Pons (tissue), 1 donor: ENCODE measurements around the gene UNCX.

Experiments
- DNase-seq: peaks from one replicate; pipeline ENCODE4 v3.0.0-alpha.2; 2016; ENCODE audit warnings: low spot score

UNCX gene

DNA sequence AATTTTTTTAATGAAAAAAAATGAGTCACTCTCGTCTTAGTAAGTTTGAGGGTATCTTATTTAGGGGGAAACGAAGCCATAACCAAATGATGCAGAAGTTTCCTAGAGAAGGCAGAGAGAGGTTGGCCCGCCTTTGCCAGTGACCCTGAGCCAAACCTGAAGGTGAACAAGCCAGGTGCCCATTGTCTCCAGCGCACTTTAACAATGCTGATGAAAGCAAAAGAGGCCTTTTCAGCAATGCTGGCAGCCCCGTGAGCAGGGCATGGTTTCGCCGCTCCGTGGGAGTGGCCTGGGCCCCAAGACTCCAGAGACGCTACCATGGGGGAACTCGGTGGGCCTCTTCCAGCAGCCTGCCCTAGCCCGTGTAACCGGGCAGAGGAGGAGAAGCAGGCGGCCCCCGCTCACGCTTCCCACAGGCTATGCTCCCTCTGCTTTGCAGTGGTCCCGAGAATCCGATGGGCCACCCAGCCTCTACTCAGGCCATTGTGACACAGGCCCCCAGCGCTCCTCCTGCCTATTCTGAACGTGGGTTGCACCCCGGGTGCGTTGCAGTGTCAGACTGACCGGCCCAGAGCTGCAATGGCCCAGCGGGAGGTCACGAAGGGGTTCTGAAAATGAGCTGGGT, 14.0 kb upstream of the UNCX start:
- no peak for DNase-seq

DNA sequence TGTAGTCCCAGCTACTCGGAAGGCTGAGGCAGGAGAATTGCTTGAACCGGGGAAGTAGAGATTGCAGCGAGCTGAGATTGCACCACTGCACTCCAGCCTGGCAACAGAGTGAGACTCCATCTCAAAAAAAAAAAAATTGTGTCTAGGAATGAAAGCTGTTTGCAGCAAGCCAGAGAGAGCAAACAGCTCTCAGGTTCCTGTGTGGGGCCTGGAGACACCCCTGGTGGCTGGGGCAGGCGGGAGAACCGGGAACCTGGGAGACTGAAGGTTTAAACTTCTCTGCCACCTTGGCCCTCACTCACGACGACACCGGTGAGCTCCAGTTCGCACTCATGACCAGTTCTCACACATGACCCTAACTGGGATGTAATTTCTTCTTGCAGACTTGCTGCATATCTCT, 13.2 kb upstream of the UNCX start:
- no peak for DNase-seq

DNA sequence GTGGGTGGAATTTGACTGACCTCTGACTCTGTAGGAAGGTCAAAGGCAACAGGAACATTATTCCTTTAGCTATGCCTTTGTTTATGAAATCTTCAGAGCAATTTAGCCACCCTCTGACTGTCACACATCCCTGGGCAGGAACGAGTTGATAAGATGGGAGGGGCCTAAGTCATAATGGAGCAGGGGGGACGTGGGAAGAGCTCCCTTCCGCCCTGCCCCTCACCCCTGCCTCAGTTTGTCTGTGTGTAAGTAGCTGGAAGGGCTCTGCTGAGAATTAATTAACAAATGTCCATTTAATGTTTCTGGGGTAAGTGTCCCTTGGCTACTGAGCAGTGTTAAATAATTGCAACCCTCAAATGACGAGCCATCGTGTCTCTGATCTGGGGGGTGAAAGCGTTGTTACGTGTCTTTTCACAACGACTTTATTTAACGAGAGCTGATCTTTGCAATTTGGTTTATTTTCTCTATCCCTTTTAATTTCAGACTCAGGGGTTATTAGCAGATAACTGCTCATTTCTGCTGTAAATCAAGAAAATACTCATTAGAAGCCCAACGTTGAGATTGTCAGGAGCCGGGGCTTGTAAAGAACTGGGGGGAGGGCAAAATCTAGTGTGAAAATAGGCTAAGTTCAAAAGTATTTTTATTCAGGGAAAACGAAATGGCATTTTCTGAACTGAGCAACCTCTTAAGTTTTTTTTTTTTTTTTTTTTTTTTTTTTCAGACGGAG, 12.5 kb upstream of the UNCX start:
- no peak for DNase-seq

DNA sequence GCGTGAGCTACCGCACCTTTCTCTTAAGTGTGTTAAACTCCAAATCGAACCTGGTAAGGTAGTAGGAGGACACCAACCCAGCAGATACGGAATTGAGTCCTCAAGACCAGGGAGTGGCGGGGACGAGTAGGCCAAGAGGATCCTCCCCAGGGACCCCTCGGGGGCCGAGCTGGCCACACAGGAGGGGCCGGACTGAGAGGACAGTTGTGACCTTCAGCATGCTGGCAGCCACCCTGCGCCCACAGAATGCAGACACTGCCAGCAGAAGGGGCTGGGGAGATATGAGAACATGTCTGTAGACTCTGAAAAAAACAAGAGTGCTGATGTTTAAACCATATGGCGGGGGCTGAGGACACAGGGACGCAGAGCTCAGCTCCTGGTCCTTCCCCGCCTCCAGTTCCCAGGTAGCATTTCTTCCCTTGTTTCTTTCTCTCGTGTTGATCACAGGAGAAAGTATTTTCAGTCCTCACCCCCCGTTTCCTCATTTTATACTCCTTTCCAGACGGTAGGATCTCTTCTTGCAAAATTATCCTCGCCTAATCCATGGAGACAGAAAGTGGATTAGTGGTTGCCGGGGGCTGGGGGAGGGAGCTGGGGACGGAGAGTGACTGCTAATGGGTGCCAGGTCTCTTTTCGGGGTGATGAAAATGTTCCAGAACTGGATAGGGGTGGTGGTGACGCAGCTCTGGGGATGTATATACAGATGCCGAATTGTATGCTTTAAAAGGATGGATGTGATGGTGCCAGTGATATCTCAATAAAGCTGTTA, 11.5 kb upstream of the UNCX start:
- no peak for DNase-seq

DNA sequence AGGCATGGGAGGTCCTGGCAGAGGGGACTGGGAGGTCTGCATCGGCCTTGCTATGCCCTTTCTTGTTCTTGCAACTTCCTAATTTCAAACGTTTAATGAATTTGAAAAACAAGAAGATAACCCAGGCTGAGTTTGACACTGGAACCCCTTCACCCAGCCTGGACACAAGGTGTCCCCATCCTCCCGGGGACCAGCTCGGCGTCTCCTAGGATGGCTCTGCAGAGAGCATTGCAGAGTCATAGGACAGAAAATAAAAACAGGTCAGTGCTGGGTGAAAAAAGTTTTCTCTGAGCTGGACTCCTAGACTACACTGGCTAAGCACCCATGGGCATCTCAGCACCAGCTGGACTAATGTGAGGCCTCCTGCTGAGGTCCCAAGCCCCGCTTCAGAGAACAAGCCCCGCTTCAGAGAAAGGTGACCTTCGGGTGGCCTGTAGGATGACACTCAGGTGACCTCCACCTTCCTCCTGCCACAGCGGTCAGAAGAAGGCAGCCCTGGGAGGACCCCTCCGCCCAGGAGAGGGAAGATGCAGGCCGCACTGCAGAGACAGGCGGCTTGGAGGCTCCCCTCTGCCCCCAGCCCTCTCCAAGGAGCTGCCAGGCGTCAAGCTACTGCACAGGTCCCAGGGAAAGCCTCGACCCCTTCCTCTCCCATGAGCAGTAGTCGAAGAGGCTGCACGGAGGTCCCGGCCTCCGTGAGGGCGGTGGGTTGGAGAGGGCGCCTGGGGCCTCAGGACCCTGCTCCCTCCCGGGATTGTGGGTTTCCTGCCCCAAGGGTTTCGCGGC, 9.3 kb upstream of the UNCX start:
- no peak for DNase-seq

DNA sequence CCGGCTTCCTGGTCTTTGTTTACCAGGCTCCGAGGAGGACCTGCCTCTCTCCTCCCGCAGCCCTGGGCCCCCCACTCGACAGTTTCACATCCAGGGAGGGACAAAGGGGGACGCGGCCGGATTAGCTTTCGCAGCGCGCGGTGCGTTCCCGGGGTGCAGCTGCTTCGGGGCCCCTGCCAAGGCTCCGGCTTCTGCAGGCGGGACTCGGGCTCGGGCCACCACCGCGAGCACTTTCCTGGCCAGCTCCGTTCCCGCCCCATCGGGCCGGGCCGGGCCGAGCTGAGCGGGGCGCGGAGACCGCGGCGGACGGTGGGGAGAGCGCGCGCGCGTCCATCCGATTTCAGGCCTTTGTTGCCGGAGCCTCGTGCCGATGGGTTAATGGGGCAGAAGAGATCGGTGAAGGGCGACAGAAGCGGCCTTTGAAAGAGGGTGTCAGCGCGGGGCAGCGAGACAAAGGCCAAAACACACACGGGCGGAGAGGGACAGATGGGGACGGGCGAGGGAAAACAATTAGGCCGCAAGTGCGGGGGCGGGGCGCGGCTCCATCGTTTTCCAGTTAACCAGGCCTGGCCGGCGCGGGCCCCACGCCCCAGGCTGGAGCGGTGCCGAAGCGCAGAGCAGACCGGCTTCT, 8.5 kb upstream of the UNCX start:
- no peak for DNase-seq

DNA sequence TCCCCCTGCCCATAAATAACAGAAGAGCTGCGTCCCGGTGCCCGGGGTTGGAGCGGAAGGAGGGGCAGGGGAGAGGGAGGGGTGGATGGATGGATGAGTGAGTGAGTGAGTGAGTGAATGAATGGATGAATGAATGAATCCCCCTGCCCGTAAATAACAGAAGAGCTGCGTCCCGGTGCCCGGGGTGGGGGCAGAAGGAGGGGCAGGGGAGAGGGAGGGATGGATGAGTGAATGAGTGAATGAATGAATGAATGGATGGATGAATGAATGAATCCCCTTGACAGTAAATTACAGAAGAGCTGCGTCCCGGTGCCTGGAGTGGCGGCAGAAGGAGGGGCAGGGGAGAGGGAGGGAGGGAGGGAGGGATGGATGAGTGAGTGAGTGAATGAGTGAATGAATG, 7.6 kb upstream of the UNCX start:
- DNase-seq = no peak

DNA sequence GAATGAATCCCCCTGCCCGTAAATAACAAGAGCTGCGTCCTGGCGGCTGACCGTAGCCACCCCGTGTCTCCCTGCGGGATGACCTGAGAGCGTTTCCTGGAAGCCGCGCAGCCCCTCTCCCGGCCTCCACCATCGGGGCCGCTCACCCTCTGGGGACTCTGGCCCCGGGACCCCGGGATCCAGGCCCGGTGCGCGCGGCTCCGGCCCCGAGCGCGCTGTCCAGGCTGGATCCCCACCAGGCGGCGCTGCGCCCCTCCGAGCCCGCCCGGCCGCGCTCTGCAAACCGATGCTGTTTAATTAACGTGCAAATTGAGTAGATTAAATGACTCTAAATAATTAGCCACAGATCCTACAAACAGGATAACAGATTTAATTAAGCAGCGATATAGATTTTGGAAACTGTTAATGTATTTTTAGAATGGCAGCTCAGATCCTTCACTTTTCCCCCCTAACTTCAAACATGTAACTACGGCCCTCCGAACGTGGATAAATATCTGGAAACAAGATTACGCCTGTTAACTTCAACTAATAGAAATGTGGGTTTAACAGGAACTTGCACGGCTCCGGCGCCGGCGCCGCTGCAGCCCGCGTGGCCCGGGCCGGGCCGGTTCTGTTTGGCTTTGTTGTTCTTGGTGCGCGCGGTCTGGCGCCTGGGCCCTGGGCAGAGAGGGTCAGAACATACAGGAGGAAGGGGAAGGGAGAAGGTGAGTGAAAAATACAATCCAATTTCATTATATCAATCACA, 7.1 kb upstream of the UNCX start:
- DNase-seq = no peak

DNA sequence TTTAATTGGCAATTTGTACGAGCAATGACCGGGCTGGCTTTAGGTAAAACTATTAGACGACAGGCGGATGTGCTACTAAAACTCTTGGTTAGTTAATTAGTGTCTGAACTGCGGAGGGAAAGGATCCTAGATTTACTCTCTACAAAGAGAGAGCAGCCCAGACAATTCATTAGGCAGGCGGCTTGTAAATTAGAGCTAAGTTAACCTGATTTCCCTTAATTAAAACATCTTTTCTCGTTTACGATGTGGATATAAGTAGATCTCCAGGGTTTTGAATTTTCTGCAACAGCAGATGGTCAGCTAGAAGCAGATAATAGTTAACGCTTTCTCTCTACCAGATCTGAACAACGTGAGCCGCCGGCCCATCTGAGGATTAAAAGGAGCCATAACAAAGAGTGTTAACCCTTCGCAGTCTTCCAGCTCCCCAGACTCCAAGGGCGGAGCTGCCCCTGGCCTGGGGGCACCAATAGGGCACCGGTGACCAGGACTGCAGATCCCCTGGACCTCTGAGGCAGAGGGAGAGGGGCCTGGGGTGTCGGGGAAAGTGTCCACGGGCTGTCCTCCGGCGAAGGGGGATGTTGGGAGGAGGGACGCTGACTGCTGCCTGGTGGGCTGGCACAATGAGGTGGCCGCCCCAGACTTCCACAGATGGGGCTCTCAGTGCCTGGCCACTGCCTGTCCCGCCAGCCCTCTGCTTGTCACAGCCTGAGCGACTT, 6.3 kb upstream of the UNCX start:
- DNase-seq = no peak

DNA sequence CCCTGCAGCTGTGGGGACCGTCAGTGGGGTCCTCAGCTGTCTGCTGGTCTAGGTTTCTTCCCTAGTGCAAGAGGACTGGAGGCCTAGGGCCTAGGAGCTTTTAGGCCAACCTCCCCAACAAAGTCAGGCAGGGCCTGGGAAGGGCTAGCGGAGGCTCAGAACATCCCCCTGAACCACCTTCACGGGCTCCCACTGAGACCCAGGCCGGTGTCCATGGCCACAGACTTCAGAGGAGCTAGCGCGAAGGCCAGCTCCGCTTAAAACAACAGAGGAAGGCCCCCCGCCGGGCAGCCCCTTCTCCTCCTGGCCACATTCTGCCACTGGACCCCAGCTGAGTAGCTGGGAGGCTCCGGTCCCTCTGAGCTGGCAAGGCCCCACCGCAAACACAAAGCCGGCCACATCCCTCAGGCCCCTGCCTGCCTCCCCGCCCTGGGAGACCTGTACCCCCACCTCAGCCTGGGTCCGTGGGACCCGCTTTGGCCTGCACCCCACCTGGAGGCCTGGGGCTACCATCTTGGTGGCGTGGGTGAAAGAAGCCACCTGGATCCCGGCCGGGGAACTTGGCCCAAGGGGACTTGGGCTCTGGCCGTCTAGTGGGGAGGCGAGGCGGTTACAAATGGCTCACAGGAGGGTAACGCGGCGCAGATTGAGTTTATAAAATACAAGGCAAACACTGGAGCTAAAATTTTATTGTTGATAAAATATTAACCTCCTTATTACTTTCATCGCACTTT, 5.4 kb upstream of the UNCX start:
- DNase-seq = no peak

DNA sequence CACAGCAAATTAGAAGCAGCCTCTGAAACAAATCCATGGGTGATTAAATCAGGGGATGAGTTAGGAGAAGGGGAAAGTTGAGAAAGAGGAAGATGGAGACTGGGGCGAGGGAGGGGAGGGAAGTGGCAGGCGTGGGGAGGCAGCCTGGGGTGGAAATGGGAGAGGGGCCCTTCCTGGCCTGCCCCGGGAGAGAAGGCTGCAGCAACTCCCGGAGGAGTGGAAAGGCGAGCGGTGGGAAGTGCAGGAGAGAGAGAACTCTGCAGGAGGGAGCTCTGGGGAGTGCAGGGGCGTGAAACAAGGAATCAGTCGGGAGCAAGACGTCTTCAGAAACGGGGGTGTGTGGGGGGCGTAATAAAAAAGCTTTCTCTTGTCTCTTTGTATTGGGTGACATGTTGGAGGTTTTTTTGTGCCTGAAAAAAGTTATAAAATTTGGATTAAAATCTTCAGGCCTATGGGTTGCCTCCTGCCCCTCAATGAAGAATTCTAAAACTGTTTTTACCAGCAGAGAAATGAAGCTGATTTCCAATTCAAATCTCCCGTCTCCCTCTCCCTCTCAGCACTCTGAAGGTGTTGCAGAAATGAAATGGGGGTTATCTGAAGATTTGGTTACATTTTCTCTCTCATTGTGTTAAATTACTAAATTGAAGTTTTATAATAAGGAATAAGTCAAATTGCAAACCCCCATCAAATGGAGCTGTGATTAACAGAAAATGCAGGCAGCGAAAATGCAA, 4.7 kb upstream of the UNCX start:
- DNase-seq = no peak

DNA sequence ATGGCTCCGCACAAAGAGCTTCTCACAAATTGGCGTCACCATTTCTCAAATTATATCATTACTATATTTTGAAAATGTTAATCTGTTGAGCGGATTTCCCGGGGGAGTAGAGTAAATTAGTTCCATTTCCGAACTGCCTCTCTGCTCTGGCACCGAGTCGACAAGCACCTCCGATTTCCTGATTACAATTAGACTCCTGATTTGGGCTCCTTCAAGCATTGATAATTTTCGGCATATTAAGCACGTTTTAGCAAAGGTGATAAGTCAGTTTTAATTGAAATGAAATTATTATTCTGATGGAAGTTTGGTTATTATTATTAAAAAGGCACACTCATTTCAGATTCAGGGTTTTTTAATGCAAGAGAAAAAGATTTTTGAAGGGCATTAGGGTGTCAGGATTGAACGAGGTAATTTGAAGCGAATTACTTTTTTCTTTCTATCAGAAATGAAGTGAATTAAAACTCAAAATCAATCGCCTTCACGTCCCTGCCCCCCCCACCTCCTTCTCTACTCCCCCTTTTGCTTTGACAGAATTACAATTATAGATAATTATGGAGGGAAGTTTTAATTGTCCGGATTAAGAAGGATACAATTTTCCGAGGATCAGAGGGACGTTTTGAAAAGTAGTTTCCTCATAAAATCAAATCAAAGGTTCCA, 4.0 kb upstream of the UNCX start:
- no peak for DNase-seq

DNA sequence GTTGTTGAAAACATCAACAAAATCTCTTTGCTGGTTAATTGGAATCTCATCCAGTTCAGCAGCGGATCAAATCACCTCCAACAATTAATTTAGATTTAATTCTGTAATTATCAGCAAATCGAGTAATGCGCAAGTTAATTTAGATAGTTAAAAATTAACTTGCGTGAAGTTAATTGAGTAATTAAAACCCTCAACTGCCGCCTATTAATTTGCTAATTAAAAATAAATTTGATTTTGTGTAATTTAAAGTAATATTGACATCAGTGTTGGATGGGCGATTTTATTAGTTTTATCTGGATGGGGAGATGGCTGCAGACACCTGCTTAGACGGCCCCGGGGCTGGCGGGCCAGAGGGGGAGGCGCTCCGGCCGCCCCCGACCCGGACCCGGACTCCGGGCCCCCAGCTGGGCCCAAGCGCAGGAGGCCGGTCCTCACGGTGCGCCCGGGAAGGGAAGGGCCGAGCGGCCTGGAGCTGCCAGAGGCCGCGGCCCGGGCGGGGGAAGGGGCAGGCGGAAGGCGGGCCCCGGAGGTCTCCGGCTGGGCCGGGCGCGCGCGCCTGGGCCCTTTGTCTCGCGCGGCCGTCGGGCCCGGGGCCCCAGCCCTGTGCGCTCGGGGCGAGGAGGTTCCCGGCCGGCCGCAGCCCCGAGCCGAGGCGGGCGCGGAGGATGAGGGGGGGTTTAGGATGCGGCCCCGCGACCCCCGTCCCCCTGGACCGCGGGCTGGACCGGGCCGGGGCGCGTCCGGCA, 3.3 kb upstream of the UNCX start:
- DNase-seq = no peak

DNA sequence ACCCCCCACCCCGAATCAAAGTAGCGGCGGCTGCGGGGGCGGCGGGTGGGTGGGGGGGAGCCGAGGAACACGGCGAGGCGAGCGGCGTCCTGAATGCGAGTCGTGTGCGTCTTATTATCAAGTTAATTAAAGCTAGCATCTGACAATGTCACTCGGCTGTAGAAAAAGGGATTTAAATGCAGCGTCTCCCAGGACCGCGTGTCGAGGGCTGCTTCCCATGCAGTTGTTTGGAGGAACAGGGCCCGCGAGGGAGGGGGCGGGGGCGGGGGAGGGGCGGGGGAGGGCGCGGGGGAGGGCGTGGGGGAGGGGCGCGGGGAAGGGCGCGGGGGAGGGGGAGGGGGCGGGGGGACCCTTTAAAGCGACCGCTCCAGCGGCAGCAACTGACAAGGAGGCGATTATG, 2.7 kb upstream of the UNCX start:
- no peak for DNase-seq

DNA sequence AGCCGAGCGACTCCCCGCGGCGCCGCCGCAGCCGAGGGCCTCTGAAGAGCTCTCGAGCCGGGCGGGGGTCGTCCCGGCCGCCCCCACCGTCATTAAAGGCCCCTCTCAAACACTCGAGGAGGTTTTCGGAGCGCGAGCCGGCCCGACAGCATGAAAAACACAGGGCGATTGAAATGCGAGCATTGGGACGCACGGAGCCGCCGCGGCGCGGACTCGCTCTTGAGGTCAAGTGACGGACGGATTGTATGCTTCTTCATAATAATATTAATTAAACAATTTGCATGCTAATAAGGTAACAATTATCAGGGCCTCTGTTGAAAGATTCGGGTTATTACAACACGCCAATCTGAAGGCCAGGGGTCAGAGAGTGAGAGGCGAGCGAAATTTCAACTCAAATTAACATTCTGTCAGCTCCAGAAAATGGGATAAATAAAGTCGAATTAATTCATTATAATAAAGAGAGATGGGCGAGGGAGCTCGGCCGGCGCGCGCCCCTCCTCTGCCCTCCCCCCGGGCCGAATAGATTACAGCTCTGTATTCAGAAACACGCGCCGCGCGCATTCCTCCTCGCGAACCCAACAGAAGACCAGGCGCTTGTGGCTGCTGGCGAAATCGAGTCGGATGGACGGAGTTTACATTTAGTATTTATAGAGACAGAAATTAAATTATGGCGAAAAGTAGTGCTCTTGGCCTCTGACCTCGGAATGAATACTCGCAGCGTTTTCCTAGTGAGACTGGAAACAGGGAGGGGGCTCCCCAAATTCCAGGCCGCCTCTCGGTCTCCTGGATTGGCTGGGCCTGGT, 2.1 kb upstream of the UNCX start:
- DNase-seq = no peak

DNA sequence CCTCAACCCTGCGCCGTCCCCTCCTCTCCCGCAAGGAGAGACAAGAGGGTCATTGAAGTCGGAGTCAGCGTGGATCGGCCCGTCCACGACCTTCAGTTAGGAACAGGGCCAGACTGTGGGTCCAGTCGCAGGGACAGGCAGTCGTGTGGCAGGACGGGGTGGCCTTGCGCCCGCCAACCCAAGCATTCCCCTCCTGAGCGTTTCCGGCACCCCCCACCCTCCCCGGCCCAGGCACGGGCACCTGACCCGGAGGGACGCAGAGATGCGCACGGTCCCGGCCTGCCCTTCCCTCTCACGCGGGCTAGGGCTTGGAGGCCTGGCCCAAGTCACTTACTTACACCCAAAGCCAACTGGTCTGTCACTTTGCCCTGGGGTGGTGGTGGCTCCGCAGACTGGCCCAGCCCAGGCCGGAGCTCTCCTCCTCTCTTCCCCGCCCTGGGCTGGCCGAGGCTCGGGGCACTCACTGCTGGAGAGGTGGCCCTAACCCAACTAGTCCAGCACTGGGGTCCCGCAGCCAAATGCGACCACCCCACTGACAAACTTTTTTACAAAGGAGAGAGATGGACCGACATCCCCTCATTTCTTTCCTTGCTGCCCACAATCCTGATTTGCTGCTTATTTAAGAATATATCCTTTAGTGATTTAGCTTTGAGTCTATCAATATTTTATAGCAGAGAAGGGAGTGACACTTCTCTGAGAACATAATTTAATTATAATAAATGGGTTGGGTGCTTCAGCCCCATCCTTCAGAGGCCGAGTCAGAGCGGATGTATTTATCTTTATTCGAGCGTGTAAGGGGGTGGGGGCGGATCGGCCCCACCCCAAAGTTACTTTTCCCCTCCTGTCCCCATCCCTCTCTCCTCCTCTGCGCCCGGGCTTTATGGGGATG, 1.2 kb upstream of the UNCX start:
- no peak for DNase-seq
